HG03469 (cell line): ENCODE data around the gene LTA4H.
"Not testable (repeated sequence)": the region's sequence is repeated elsewhere in the genome, so short reads cannot be mapped to it uniquely, and the experiment has no call there.

ENCODE experiments used
- ATAC-seq: cut with Tn5 transposase; IDR thresholded peaks from one replicate; pipeline ENCODE4 v1.9.1; 2021; ENCODE audit warnings: mild to moderate bottlenecking, moderate library complexity, moderate number of reproducible peaks; ENCODE audit not compliant: unreplicated experiment

The LTA4H gene

DNA sequence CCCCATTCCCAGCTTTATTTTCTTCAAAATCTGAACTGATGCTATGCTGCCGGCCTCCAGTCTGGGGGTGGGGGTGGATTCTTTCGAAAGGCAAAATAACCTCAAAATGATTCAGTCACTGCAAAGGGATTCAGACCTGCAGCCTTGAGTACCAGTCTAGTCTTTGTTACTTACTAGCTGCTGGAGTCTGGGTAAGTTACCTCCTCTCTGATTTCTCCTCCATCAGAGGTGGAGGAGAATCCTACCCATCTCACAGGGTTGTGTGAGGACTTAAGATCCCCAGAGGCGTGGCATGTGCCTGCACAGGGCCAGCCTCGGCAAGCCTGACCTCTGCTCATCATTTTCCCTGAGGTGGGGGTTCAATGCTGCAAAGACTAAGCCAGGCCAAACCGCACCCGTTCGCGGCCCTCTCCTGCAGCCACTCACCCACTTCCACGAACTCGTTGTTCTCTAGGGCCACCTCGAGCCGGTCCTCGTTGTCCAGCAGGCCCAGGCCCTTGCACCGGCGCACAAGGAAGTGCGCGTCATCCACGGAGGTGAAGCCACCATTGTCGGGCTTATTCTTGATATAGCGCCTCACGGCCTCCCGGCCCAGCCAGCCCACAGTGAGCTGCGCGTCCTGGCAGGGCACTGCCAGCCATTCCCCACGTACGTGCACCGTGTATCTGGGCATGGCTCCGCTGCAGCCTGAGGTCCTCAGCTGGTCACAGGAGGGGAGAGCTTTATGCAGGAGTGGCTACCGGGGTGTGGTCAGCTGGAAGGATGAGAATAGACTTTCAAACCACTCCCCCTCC lies 40.0 kb downstream of the LTA4H start:
- ATAC-seq = no peak

DNA sequence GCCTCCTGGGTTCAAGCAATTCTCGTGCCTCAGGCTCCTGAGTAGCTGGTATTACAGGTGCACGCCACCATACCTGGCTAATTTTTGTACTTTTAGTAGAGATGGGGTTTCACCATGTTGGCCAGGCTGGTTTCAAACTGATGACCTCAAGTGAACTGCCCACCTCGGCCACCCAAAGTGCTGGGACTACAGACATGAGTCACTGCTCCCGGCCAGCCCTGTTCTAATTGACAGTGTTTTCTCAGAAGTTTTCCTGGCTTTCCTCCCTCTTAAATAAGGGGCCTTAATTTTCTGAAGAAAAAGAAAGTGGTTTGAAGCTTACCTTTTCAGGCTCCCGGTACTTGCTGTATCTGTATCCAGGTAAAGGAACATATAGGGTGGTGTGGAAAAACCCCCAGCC lies 40.9 kb downstream of the LTA4H start:
- ATAC-seq = no peak

DNA sequence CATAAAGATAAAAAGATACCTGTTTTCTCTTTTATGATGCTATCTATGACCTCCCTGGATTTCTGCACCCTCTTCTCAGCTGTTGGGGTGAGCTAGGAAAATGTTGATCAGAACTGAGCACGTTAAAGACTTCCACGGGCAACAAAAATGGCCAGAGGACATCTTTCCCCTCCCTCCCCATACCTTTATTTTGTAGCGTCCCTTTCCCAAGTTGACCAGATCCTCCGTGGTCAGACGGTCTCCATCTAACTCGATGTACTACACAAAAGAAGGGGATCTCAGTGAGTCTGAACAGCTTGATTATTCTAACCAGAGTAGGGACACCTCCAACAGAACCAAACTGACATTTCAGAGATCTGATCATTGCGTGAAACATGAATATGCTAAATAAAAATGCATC lies 41.5 kb downstream of the LTA4H start:
- ATAC-seq = no peak

DNA sequence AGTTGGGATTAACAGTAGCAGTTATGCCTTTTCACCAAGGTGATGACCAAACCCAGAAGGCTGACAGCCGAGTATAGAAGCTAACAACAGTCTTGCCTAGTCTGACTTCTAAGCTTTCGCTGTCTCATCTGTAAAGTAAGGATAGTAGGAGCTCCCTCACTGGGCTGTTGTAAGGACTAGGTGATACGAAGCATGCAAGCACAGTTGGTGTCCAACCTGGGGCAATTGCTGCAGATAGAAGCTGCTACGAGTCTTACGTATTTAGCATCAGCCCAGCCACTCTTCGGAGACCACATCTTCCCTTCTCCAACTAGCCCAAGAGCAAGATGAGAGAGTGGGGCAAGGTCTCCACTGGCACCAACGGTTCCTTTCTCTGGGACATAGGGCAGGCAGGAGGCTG lies 45.3 kb downstream of the LTA4H start:
- ATAC-seq = no peak

DNA sequence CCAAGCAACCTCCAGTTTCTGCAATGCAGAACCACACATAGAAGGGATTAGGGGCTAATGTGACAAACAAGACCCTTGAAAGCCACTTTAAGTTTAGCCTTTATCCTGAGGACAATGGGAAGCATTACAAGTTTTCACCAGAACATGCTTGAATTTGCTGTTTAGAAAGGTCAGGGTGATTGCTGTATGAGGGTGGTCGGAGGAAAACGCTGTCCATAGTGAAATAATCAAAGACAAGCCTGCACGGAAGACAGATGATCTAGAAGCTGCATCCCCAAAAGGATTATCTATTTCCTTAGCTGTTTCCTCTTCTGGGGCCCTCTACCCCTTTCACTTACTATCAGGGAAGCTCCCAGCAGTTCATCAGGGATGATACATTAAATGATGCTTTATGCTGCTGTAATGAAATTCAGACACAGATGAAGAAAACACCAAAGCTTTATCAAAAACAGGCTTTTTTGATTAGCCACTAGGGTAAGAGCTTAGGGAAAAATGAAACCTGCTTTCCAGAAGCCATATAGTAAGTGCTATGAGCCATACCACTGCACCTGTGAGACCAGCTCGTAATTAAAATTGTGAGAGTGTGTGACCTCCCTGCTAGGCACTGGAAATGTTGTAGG lies 45.8 kb downstream of the LTA4H start:
- ATAC-seq = no peak

DNA sequence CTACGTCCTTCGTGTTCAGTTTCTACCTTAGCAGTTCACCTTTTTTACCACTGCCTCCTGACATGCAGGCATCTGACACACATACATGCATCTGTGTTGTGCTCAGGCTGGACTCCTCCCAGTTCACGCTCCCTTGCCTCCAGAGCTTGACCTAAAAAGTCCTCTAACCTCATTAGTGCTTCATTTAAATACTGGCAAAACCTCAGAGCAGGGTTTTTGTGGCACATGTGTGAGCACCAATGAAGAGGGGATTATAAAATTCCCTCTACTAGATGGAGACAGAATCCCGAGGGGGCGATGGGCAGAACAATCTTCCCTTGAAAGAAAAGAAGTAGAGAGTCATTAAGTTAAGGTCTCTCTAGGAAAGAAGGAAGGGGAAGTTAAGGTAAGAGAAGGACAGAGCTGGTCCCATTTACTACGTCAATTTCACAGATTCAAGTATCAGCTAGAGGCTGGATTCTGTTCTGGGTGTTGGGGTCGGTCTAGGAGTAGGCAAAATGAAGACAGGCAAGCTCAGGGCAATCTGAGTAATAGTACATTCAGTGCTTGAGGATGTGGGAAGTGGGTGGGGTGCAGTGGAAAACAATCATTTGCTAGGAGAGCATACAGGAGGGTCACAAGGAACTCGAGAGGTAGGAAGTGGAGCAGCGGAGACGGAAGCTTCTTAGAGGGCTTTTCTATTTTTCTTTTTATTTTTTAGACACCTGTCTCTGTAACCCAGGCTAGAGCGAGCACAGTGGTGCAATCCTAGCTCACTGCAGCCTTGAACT lies 46.7 kb downstream of the LTA4H start:
- no peak for ATAC-seq

DNA sequence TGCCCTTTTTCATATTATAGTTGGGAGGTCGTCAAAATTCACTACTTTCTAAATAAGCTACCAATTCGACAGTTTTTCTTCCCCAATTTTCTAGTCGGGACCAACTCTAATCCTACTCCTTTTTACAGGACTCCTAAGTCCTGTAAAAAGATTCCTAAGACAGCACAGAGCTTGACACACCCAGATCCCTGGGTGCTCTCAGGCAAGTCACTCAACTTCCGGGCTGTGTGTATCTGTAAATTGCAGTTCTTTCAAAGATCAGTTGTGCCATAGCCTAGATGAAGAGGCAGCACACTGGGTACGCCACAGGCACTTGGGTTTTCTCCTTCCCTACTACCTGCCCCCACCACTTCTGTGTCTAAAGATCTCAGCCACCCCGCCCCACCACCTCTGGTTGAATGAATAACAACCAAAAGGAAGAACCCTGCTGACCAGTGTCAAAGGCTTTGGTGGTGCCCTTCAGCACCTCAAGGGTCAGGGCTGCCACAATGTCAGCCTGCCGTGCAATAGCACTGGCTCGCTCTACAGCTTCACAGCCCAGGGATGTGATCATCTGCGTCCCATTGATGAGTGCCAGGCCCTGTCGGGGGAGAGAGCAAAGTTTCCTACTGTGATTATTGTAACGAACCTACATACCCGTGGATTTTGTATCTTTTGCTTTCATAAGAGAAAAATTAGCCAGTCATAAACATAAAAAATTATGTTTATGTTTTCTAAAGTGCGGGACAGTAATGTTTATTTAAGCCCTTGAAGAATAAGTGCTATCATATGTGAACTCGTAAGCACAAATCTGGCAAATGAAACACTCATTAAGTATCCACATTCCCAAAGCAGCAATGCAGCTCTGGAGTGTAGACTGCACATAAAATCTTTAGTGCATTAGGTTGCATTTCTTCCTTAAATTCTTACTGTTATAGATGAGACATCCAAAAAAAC lies 48.5 kb downstream of the LTA4H start:
- no peak for ATAC-seq

DNA sequence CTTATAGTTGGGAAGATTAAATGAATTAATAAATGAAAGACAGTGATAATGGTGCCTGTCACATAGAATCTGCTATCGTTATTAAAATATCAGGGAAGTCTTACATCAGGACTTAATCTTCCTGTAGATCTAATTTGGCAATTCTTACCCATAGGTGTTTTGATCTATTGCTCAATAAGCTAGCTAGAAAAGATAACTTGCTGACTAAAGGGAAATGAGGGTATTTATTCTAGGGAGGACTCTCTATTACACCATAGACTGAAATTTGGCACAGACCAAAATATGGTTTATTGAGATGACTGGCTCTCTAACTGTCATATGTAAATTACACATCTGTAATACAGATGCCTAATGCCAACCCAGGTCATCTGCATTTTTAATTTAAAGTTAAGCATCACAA lies 50.7 kb downstream of the LTA4H start:
- no peak for ATAC-seq

DNA sequence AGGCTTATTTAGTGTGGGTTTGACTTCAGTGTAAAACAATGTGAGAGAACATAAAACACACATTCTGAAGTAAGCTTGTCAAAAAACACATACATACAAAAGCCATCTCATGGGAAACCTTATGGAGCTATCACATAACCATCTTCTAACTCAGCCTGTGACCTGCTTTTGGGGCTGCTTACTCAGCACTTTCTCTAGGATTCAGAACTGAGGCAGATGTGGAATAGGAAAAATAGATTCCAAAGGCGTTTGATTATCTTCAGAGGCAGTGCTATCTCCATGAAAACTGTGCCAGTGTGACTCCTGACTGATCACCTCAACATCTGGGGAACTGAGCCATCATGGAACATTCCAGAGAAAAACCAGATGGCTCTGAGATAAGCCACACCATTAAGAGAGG lies 52.8 kb downstream of the LTA4H start:
- no peak for ATAC-seq

DNA sequence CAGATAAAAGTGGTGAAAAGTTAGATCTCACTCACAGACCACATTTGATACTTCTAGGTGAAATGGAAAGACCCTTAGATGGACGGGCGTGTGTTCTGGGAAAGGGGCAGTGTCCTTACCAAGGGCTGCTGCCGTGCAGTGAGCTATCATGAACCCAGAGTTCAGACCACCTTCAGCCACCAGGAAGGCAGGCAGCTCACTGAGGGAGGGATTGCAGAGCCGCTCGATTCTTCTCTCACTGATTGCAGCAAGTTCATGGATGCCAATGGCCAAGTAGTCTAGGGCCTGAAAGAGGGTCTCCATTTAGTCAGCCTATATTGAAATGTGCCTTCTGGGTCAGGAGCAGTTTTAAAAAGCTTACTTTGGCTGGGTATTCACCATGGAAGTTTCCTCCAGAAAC lies 55.0 kb downstream of the LTA4H start:
- no peak for ATAC-seq

DNA sequence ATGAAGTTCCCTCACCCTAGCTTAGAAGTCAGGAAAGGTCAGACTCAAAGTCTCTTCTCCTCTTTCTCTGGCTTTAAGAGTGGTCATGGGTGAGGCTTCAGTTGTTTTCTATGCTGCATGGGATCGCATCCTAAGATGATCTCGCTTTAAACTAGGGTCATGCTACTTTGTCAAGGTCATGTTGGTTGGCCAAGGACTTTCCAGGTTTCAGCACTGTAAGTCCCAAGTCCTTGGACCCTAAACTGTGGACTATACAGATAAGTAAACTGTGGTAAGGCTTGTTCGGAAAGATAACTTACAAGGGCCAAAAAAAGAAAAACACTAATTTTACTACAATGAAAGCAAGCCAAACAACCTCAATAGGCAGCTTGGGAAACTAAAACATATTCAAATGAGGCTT lies 56.6 kb downstream of the LTA4H start:
- ATAC-seq = no peak

DNA sequence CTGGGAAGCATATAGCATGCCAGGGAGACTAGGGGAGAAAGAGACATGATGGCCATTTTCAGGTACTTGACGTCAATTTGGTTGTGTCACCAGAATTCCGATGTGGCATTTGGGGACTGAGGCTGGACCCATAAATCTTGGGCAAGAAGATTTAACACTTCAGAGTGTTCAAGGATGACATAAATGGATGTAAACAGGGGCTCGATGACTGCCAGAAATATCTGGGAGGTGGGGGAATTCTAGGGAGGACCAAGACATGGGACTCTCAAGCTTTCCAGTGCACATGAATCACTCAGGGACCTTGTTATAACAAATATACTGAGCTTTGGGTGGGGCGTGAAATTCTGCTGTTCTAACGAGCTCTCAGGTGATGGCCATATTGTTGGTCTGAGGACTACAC lies 57.0 kb downstream of the LTA4H start:
- ATAC-seq = no peak

DNA sequence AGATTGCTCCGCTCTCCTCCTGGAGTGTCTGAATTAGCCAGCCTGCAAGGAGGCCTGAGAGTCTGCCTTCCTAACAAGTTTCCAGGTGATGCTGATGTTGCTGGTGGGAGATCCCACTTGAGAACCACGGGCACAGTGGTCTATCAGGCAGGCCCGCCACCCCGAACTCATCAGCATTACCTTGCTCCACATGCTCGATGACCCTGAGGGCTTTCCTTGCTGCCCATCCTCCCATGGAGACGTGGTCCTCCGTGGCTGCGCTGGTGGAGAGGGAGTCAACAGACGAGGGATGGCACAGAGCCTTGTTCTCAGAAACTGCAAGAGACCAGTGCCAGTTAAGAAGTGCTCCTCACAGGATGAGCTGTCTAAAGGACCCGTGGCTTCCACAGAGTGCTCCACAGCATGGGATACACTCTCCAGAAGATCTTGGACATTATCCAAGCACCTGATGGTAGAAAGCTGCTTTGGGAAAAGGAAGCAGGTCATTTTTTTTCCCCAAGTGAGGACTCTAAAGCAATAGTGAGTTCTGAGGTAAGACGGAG lies 57.6 kb downstream of the LTA4H start:
- ATAC-seq = no peak

DNA sequence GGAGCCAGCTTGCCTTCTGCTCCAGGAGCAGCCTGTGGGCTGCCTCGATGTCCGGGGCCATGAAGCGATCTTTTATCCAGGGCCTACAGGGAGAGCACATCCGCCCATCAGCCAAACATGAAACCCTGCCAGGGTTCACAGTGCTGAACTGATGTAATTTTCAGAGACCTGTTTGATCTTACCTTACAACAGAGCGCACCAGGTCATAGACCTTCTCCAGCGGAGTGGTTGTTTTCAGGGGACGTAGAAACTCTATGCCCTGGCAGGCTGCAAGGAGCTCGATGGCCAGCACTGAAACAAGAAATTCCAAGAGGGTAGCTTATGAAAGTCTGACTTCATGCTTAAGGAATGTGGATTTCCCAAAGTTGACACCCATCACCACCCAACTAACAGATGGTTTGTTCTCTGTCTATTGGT lies 59.0 kb downstream of the LTA4H start:
- no peak for ATAC-seq

DNA sequence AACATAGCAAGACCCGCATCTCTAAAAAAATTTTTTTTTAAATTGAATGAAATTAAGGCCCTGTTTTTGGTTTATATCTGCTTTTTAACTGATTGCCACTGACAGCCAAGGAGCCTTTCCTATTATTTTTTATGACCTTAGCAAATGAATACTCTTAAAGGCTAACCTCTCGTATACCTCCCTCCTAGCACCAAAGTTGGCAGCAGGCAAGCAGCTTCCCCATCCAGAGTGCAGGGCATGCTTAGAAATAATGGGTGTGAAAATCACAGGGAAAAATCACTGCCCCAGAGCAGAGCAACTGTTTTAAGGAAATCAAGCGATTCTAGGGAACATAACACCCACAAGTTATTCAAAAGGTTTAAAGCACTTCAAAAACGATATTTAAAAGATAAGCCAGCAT lies 59.9 kb downstream of the LTA4H start:
- no peak for ATAC-seq

DNA sequence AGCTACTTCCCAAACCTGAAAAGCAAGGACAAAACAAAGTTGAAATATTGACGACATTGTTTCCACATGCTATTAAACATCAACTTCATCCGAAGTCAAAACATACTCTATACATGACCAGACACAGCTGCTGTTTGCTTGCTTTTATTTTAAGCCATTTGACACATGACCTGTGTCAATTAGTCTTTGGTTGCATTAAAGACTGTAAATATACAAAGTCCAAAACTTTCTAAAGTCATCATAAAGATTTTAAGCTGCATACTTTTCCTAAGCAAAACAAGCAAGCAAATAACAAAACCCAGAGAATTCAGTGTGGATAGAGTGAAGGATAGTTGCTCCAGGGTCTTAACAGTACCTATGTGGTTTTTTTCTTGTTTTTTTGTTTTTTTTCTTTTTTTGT lies 61.0 kb downstream of the LTA4H start:
- ATAC-seq = no peak

DNA sequence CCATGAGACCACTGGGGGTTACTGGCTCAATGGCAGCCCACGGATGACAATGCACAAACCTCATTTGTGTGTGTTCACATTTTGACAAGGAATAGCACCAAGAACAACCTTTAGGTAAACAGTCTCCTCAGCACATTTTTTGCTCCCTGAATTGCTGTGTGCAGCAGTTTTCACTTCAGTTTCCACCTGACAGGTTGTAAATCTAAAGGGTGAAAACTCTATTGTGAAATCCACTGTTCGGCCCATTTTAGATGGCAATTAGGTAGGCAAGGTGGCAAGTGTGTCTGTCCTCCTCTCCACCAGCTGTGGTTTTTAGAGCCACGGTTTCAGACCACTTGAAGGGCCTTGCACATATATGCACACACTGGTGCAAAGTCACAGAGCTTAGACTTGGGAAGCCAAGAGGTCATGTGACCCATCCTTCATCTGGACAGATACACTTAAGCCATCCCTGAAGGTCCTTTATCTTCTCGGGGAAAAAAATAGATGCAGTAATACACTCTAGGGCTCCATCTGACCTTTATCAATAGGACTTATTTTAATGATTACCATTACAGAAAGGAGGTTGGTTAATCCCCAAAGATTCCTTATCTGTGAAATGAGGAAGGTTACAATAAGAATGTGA lies 62.4 kb downstream of the LTA4H start:
- ATAC-seq = no peak

DNA sequence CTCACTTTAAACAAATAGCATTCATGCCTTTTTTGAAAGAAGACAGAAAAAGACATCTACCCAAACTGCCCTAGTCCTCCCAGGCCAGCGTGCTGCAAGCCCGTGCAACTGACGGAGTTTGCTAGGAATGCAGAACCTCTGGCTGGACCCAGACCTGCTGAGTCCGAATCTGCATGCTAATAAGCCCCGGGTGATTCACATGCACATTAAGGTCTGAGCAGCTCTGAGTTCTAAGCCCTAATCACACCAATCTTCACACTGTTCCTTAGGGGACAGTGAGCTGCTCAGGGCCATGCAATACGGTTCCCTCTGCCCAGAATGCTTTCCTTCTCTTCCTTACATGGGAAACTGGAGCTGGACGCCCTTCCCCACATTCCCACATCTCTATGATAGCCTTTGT lies 64.5 kb downstream of the LTA4H start:
- no peak for ATAC-seq

DNA sequence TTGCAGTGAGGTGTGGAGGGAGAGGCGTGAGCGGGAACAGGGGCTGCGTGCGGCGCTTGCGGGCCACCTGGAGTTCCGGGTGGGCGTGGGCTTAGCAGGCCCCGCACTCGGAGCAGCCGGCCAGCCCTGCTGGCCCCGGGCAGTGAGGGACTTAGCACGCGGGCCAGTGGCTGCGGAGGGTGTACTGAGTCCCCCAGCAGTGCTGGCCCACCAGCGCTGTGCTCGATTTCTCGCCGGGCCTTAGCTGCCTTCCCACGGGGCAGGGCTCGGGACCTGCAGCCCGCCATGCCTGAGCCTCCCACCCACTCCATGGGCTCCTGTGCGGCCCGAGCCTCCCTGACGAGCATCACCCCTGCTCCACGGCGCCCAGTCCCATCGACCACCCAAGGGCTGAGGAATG lies 66.3 kb downstream of the LTA4H start:
- not testable (repeated sequence) for ATAC-seq

DNA sequence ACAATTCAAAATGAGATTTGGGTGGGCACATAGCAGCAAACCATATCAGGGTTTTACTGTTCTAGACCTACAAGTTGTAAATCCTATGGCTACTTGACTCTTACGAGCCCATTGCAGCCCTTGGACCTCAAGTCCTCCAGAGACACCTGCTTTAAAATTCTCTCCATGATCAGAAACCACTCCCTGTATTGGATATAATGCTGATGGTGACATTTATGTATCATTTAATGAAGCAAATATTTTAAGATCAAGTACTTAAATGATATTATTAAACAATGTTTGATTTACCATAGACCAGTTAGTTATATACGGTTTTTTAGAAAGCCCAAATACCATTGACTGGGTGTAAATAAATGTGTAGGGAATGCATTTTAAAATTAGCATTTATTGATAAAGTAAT lies 68.1 kb downstream of the LTA4H start:
- ATAC-seq = no peak
